Activated effector memory CD4-positive, alpha-beta T cell treated with anti-CD3 and anti-CD28 coated beads, Interleukin-2, amount 50 U/mL, for 16 hours (primary cell): Measurements from ENCODE around the gene ZNF225.
"Not testable (repeated sequence)": the region's sequence is repeated elsewhere in the genome, so short reads cannot be mapped to it uniquely, and the experiment has no call there.

Experiments
- DNase-seq: peaks from one replicate; pipeline ENCODE4 v3.0.0-alpha.2; 2020

Gene ZNF225

GRCh38 chr19:44113138-44113783, at the start of gene ZNF225:
Gene ZNF225, plus strand, starts transcription at chr19:44113399. Its CDS starts 2,429 bp downstream, at chr19:44115828.
- peak; percentile 93 for DNase-seq

GRCh38 chr19:44066305-44066704, 46.9 kb upstream of the ZNF225 start:
- no peak for DNase-seq

DNA sequence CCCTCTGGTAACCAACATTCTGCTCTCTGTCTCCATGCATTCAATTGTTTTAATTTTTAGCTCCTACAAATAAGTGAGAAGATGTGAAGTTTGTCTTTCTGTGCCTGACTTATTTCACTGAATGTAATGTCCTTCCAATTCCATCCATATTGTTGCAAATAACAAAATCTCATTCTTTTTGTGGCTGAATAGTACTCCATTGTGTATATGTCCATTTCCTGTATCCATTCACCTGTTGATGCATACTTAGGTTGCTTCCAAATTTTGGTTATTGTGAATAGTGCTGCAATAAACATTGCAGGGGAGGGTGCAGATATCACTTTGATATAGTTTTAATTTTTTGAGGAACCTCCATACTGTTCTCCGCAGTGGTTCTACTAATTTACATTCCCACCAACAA, 43.8 kb upstream of the ZNF225 start:
- no peak for DNase-seq

GRCh38 chr19:44071824-44072542, 41.2 kb upstream of the ZNF225 start, which contains the start of gene ZNF284:
Gene ZNF284, plus strand, starts transcription at chr19:44072159. Its CDS starts 4,231 bp downstream, at chr19:44076390.
- peak; percentile 93 for DNase-seq

DNA sequence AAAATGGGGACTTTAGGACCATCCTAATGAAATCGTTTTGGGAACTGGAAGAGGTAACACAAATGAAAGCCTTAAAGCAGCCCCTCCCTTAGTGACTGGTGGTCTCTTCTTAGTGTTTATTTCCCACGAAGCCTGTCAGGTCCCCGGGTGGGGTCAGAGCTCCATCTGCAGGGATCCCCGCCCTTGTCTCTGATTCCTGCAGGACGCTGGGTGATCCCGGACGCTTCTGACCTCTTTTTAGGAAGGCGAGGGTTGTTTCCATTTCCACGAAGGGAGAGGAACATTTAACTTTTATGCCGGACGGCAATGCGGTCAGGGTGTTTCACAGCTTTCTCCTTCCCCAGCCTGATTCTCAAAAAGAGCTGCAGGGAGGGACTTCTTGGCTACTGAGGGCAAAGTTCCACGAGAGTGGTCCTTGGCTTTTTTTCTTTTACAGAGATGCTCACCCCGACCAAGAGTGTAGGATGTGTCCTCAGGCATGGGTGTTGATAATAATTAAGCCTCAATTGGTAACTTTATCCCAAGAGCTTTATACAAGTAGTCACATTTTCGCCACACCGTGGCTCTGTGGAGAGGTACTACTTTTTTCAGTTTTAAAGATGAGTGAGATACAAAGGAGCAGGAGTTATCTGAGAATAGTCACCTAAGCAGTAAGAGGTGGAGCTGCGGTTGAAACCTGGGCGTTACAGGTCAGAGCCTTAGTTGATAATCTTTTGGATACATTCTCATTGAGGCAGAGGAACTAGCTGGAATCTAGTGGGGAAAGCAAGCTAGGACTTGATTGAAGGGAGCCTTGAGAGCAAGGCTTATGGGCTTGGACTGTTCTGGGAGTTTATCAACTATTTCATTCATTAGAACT, 40.4 kb upstream of the ZNF225 start:
- DNase-seq: no peak

DNA sequence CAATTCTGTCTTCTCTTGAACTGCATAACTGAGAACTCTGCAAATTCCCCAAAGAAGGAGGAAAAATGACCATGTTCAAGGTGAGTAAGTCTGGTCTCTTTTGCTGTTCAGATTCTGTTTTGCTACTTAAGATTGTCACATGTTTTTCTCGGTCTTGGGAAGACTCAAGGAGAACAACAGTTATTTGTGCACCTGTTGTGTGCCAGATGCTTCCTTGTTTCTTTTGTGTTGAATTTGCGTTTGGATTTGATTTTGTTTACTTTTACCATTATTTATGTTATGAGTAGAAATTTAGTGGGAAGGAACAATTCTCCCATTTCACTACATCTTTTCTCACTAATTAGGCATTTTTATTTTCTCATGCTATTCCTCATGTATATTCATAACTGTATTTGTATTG, 36.9 kb upstream of the ZNF225 start:
- no peak for DNase-seq

DNA sequence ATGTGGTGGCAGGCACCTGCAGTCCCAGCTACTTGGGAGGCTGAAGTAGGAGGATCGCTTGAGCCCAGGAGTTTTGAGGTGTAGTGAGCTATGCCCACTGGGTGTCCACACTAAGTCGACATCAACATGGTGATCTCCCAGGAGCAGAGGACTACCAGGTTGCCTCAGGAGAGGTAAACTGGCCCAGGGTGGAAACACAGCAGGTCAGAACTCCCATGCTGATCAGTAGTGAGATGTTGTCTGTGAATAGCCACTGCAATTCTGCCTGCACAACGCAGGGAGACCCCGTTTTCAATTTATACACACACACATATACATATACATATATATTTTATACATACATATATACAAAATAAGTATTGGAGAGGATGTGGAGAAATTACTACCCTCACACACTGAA, 21.1 kb upstream of the ZNF225 start:
- no peak for DNase-seq

DNA sequence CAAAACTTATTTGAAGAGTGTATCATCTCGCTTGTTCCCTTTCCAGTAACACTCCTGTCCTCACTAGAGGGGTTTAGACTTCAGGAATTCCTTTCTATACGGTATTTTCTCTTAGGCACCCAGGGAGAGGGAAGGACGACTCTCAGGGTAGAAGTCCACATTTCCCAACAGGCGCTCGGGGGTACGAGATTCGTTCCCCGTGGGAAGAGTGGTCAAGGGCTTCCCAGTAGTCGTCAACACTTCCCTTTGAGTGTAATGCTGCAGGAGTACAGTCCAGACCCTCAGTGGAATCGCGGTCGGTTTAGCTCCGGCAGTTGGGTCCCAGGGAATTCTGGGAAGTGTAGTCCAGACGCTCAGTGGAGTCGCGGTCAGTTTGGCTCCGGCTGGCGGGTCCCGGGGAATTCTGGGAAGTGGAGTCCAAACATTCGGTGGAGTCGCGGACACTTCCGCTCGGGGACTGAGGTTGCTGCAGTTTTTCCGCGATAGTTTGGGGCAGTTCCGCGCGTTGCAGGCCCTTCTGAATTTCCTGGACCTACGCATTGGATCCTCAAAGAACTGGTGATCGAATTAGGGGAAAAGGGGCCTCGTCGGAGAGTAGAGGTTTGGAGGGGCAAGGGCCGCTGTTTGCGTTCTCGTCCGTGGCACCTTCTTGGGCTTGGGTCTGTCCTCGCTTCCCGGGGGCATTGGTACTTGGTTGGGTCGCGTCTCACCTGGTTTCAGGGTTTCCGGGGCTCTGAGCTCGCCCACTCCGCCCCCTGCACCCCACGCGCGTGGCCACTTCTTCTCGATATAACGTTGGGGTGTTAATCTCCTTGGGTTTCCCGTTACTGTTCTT, 19.1 kb upstream of the ZNF225 start, which contains the start of gene ZNF224:
Gene ZNF224, plus strand, starts transcription at position 431 of the 835 bp plus-strand sequence. CDS start 3,513 bp downstream, outside the sequence.
- peak; percentile 93 for DNase-seq

DNA sequence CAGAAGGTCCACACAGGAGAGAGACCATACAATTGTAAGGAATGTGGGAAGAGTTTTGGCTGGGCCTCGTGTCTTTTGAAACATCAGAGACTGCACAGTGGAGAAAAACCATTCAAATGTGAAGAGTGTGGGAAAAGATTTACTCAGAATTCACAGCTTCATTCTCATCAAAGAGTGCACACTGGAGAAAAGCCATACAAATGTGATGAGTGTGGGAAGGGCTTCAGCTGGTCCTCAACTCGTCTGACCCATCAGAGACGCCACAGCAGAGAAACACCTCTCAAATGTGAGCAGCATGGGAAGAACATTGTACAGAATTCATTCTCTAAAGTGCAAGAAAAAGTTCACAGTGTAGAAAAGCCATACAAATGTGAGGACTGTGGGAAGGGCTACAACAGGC, 5.4 kb upstream of the ZNF225 start:
- DNase-seq: no peak

DNA sequence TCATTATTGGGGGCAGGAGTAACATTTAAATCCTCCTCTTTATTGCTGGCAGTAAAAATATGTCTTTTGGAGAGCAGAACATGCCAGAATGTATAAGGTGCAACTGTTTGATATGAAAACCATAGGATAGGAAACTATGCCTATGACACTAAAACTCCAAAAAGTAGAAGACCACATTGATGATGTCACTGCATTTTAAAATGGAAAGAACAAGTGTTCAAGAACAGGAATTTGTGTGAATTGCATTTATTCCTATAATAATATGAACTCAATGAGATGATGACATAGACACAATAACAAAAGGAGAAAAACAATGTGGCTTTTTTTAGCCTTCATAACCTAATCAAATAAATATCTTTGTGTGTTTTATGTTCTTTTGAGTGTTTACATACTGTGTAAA, 3.7 kb upstream of the ZNF225 start:
- no peak for DNase-seq

GRCh38 chr19:44111910-44112463, 1.2 kb upstream of the ZNF225 start:
- DNase-seq: no peak

- DNase-seq: no peak
These were observed 429 bp upstream of the ZNF225 start for GRCh38 chr19:44112802-44113137.

- DNase-seq: no peak
These were observed 688 bp downstream of the ZNF225 start for GRCh38 chr19:44113784-44114390.

DNA sequence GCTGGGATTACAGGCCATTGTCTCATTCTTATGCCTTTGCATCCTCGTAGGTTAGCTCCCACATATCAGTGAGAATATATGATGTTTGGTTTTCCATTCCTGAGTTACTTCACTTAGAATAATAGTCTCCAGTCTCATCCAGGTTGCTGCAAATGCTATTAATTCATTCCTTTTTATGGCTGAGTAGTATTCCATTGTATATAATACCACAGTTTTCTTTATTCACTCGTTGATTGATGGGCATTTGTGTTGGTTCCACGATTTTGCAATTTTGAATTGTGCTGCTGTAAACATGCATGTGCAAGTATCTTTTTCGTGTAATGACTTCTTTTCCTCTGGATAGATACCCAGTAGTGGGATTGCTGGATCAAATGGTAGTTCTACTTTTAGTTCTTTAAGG, 8.0 kb downstream of the ZNF225 start:
- DNase-seq: not testable (repeated sequence)

- DNase-seq: no peak
These were observed 18.8 kb downstream of the ZNF225 start for GRCh38 chr19:44131955-44132354.

- peak; percentile 90 for DNase-seq
These were observed 28.2 kb downstream of the ZNF225 start, which contains the start of gene ZNF234 for GRCh38 chr19:44141191-44142058. Gene ZNF234, plus strand, starts transcription at chr19:44141554. Its CDS starts 3,079 bp downstream, at chr19:44144633.

DNA sequence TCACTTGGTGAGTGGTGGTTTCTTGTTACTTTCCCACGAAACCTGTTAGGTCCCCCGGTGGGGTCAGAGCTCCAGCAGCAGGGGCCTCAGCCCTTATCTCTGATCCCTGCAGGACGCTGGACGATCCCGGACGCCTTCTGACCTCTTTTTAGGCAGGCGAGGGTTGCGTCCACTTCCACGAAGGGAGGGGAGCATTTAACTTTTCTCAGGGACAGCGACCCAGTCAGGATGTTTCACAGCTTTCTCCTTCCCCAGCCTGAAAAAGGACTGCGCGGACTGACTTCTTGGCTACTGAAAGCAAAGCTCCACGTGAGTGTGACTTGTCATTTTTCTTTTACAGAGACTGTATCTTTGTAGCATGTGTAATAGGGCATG, 28.8 kb downstream of the ZNF225 start:
- DNase-seq: no peak

DNA sequence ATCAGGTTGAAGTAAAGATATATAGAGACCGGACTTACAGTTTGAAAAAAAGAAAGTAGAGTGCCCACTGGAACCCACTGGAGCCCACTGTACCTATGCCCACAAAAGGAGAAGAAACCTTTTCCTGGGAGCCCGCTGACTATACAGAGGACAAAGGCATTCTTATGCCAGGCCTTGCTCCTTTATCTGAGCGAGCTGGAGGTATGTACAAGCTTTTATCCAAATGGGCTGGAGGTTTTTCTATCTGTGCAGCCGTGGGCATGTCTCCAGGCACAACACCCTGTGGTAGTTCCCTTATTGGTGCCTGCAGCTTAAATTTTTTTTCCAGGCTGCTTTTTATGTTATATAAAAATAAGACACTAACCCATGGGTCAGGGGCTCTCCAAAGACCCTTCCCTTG, 36.6 kb downstream of the ZNF225 start:
- DNase-seq: no peak

DNA sequence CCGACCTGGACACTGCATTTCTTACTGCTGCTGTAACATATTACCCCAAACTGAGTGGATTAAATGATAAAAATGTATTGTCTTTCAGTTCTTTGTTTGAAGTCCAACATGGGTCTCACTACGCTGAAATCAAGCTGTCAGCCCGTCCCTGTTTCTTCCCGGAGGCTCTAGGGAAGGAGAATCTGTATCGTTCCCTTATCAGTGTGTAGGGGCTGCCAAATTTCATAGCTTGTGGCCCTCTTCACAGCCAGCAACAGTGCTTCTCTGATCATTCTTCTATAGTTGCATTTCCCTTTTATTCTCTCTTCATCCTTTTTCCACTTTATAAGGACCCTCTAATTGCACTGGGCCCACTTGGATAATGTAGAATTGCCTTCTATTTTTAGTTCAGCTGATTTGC, 38.3 kb downstream of the ZNF225 start:
- DNase-seq: no peak

DNA sequence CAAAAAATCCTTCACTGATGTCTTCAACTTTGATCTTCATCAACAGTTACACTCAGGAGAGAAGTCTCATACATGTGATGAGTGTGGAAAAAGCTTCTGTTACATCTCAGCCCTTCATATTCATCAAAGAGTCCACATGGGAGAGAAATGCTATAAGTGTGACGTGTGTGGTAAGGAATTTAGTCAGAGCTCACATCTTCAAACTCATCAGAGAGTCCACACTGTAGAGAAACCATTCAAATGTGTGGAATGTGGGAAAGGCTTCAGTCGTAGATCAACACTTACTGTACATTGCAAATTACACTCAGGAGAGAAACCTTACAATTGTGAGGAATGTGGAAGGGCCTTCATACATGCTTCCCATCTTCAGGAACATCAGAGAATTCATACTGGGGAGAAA, 43.3 kb downstream of the ZNF225 start:
- no peak for DNase-seq

DNA sequence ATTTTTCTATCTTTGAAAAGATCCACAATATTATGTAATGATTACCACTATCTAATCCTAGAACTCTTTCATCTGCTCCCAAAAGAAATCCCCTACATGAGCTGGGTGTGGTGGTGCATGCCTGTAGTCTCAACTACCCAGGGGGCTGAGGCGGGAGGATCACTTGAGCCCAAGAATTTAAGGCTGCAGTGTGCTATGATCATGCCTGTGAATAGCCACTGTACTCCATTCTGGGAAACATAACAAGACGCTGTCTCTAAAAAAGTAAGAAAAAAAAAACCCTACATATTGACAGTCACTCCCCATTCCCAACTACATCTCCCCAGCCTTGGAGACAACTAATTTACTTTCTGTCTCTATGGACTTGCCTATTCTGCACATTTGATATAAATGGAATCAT, 50.6 kb downstream of the ZNF225 start:
- DNase-seq: no peak
